Mammary epithelial cell (primary cell): ENCODE results near the gene AIF1L.

ENCODE experiments used
- EZH2 ChIP-seq: IDR thresholded peaks from 2 replicates; pipeline ENCODE4 v1.6.1; 2012; ENCODE audit warnings: low read length, inconsistent platforms, borderline replicate concordance
- TF ChIP-seq, protein P1 (sequence below), 2 donors: IDR thresholded peaks in 1 of 2; conservative IDR thresholded peaks in 1 of 2; 2 replicates each; pipeline ENCODE4 v1.5.1; 2011 to 2012; ENCODE audit warnings: inconsistent platforms in 2 of 2, low read length in 2 of 2, mild to moderate bottlenecking in 2 of 2, control low read depth in 1 of 2, low read depth in 1 of 2; ENCODE audit not compliant: insufficient read depth in 1 of 2; ENCODE audit errors: extremely low read depth in 1 of 2

DNA sequence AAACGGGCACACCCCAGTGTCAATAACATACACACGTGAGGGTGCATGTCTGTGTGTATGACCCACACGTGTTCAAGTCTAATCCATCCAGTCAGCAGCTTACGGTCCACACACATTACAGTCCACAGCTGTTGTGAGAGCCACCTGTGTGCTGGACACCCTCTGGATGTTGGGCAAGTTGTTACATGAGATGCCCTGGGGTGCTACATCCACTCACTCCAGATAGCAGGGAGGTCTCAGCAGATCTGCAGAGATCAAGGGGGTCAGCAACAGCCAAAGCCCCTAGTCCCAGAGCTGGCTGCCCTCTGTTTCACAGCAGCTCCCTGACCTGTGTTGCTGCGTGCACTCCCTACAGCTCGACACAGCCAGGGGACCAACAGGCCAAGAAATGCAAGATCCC is 4.3 kb upstream of the AIF1L start:
- TF ChIP-seq, protein P1, sequence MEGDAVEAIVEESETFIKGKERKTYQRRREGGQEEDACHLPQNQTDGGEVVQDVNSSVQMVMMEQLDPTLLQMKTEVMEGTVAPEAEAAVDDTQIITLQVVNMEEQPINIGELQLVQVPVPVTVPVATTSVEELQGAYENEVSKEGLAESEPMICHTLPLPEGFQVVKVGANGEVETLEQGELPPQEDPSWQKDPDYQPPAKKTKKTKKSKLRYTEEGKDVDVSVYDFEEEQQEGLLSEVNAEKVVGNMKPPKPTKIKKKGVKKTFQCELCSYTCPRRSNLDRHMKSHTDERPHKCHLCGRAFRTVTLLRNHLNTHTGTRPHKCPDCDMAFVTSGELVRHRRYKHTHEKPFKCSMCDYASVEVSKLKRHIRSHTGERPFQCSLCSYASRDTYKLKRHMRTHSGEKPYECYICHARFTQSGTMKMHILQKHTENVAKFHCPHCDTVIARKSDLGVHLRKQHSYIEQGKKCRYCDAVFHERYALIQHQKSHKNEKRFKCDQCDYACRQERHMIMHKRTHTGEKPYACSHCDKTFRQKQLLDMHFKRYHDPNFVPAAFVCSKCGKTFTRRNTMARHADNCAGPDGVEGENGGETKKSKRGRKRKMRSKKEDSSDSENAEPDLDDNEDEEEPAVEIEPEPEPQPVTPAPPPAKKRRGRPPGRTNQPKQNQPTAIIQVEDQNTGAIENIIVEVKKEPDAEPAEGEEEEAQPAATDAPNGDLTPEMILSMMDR (conservative IDR thresholded peaks at IDR 0.05 in 1 of 2, IDR thresholded peaks at IDR 0.05 in 1 of 2; ENCODE audit: extremely low read depth in 1 of 2, insufficient read depth in 1 of 2, low read depth in 1 of 2, low read length in 2 of 2): no peak
- TF ChIP-seq EZH2: no peak
